Breast epithelium (tissue), 4 donors: ENCODE results near the gene TRPM2. TPM values are rescaled to one million over a fixed set of nuclear protein-coding genes. Genes with fewer than 3 reads are reported as not detected.
"Not testable (repeated sequence)": the region's sequence is repeated elsewhere in the genome, so short reads cannot be mapped to it uniquely, and the experiment has no call there.

Experiments
- DNase-seq, 2 donors: peaks; one replicate each; pipeline ENCODE4 v3.0.0-alpha.2; 2019; ENCODE audit warnings: low spot score in 2 of 2
- H3K27ac ChIP-seq, 2 donors: fragments of 200-600 bp; sonication (generic) in 1 of 2; one replicate each; pipeline ENCODE4 v1.5.1; 2016 to 2019; ENCODE audit warnings: mild to moderate bottlenecking in 1 of 2
- H3K27me3 ChIP-seq, 2 donors: fragments of 200-600 bp; sonication (generic) in 1 of 2; one replicate each; pipeline versions ENCODE4 v1.5.1 to v1.6.0; 2017 to 2019; ENCODE audit warnings: control low read depth in 1 of 2, mild to moderate bottlenecking in 1 of 2
- H3K36me3 ChIP-seq: fragments of 200-600 bp; one replicate; pipeline ENCODE4 v1.5.1; 2019
- H3K4me1 ChIP-seq, 2 donors: fragments of 200-600 bp; sonication (generic); one replicate each; pipeline ENCODE4 v1.5.1; 2016 to 2019; ENCODE audit warnings: control low read depth in 1 of 2
- H3K4me3 ChIP-seq, 3 donors: fragments of 200-600 bp; sonication (generic); 1 replicate in 2 of 3; 2 replicates in 1 of 3; pipeline ENCODE4 v1.5.1; 2016 to 2019; ENCODE audit warnings: mild to moderate bottlenecking in 3 of 3, moderate library complexity in 2 of 3
- H3K9me3 ChIP-seq, 2 donors: fragments of 200-600 bp; sonication (generic) in 1 of 2; one replicate each; pipeline ENCODE4 v1.5.1; 2016 to 2019; ENCODE audit warnings: control low read depth in 1 of 2
- CTCF ChIP-seq, 3 donors: fragments of 450-650 bp; IDR thresholded peaks; one replicate each; pipeline ENCODE4 v1.5.1; 2016 to 2017; ENCODE audit warnings: antibody characterized with exemption in 3 of 3, mild to moderate bottlenecking in 3 of 3, moderate library complexity in 3 of 3
- POLR2A ChIP-seq: fragments of 450-650 bp; IDR thresholded peaks from one replicate; pipeline ENCODE4 v1.6.1; 2016; ENCODE audit warnings: antibody characterized with exemption, mild to moderate bottlenecking, moderate library complexity
- POLR2AphosphoS5 ChIP-seq, 3 donors: sonication (generic); formaldehyde crosslinking; IDR thresholded peaks; one replicate each; pipeline ENCODE4 v1.6.1; 2017; ENCODE audit warnings: antibody characterized with exemption in 3 of 3
- intact Hi-C: fragments of 100-400 bp; cut with DNase I; formaldehyde crosslinking; loops from one replicate; pipeline ENCODE4 v1.15.1; 2023; ENCODE audit warnings: low total_unique reads
- total RNA-seq, 3 donors: library from RNA; depleted of rRNA; stranded (reverse); fragments of >200 nt; gene quantifications; one replicate each; pipeline ENCODE4 v1.1.0, GENCODE V29; 2016

Gene TRPM2
- total RNA-seq, 3 donors from 2014 or later, result 4.3 to 7.9 (median 7.2) TPM

DNA sequence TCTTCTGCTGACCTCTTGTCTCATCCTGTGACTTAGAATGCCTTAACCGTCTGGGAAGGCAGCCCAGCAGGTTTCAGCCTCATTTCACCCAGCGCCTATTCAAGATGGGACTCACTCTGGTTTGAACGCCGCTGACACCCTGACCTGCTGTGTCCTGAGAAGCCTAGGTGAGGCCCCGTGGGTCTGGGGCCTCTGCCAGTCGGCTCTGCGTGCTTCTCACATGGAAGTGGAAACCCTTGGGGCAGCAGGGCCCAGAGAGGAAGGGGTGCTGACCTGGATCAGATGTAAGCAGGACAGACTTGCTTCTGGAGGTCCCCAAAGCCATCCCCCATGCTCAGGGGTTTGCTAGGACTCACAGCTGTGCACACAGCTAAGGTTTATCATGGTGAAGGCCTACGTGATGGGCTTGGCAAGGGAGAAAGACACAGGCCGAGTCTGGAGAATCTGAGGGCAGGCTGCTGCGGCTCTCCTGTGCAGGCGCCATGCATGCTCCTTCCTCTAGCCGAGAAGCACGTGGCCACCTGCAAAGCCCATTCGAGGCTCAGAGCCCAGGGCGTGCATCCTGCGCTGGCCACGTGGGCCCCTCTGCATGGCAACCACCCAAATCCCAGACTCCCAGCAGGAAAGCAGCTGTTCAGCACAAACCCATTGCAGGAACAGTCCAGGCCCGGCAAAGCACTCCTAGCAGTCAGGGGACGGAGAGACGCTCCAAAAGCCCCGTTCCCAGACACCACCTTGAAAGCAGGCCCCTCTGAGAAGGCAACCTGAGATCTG, 3.8 kb downstream of the TRPM2 start:
- Histone ChIP-seq H3K27ac (no peak overlapping the region), H3K9me3 (no peaks in the 10 kb centered on the region), H3K36me3 (no peaks in the 10 kb centered on the region), H3K4me1 (peaks cover 0 to 4% of the 10 kb centered on the region in 2 donors), H3K27me3 (peaks cover 2 to 16% of the 10 kb centered on the region in 2 donors), H3K4me3 (no peak overlapping the region)
- intact Hi-C loops, result no loop called here
- DNase-seq, result no peak
- TF ChIP-seq POLR2AphosphoS5 (IDR thresholded peaks at IDR 0.05) (no peak), CTCF (IDR thresholded peaks at IDR 0.05) (no peak), POLR2A (no peak)

DNA sequence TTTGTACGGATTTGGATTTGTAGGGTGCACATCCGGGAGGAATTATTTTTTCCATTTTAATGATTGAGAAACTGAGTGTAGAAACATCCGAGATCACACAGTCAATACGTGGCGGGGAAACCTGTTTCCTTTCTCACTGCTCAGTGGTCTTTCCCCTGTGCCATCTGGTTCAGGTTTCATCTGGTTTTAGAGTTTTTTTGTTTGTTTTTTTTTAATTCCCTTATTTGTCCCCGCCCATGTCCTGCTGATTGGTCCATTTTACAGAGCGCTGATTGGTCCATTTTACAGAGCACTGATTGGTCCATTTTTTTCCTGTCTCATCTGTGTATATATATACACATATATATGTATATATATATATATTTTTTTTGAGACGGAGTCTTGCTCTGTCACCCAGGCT, 6.0 kb downstream of the TRPM2 start:
- Histone ChIP-seq H3K36me3 (no peaks in the 10 kb centered on the region), H3K27ac (no peak overlapping the region), H3K4me1 (no peaks in the 10 kb centered on the region), H3K4me3 (no peak overlapping the region), H3K27me3 (peaks cover 0 to 3% of the 10 kb centered on the region in 2 donors), H3K9me3 (peaks cover 9 to 17% of the 10 kb centered on the region in 2 donors)
- no peak for DNase-seq
- TF ChIP-seq POLR2AphosphoS5 (IDR thresholded peaks at IDR 0.05), result no peak
- TF ChIP-seq POLR2A, result no peak
- no peak for TF ChIP-seq CTCF (IDR thresholded peaks at IDR 0.05)
- intact Hi-C loops, result no loop called here

GRCh38 chr21:44360159-44360558, 6.7 kb downstream of the TRPM2 start:
- intact Hi-C loops, result no loop called here
- no peaks in the 10 kb centered on the region for H3K4me1 ChIP-seq

DNA sequence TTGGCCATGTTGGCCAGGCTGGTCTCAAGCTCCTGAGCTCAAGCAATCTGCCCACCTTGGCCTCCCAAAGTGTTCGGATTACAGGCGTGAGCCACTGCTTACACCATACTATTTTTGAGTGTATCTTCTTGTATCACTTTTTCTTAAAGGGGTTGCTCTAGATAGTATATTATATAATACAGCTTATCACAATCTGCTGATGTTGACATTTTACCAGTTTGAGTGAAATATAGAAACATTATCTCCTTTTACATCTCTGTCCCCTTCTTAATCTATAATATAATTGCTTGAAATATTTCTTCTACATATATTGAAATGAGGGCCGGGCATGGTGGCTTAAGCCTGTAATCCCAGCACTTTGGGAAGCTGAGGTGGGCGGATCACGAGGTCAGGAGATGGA, 8.5 kb downstream of the TRPM2 start:
- H3K9me3 ChIP-seq, result peaks cover 13 to 17% of the 10 kb centered on the region in 2 donors
- H3K27ac ChIP-seq, H3K27me3 ChIP-seq: not testable (repeated sequence)

More at GRCh38 chr21:44360159-44360558, 6.7 kb downstream of the TRPM2 start:
- Histone ChIP-seq H3K4me3 (no peak overlapping the region), H3K9me3 (peaks cover 13 to 17% of the 10 kb centered on the region in 2 donors), H3K36me3 (no peaks in the 10 kb centered on the region), H3K27ac (no peak overlapping the region), H3K27me3 (peaks cover 0 to 3% of the 10 kb centered on the region in 2 donors)
- no peak for DNase-seq
- TF ChIP-seq POLR2AphosphoS5 (IDR thresholded peaks at IDR 0.05) (no peak), POLR2A (no peak), CTCF (IDR thresholded peaks at IDR 0.05) (no peak)

GRCh38 chr21:44363278-44363677, 9.9 kb downstream of the TRPM2 start:
- H3K36me3 ChIP-seq, result no peaks in the 10 kb centered on the region
- H3K9me3 ChIP-seq, result peaks cover 13 to 17% of the 10 kb centered on the region in 2 donors
- TF ChIP-seq POLR2AphosphoS5 (IDR thresholded peaks at IDR 0.05), result no peak
- no peak for TF ChIP-seq CTCF (IDR thresholded peaks at IDR 0.05)
- no peak for TF ChIP-seq POLR2A
- intact Hi-C loops, result no loop called here
- peaks cover 0 to 3% of the 10 kb centered on the region in 2 donors for H3K27me3 ChIP-seq
- no peak overlapping the region for H3K4me3 ChIP-seq
- no peak for DNase-seq
- H3K4me1 ChIP-seq, result no peaks in the 10 kb centered on the region
- H3K27ac ChIP-seq, result no peak overlapping the region

More for the DNA sequence above, 8.5 kb downstream of the TRPM2 start:
- H3K36me3 ChIP-seq, H3K4me3 ChIP-seq, DNase-seq, H3K4me1 ChIP-seq, intact Hi-C loops: not testable (repeated sequence)
